Activated B cell treated with CpG ODN at 0.5 μM for 24 hours (primary cell): Measurements from ENCODE around the gene RAPGEF4. TPM values are rescaled to one million over a fixed set of nuclear protein-coding genes. Genes with fewer than 3 reads are reported as not detected.

Experiments
- ATAC-seq: fragments of 200-7000 bp; cut with Tn5 transposase; one replicate; pipeline ENCODE4 v1.10.0; 2021; ENCODE audit warnings: low read depth, mild to moderate bottlenecking, moderate library complexity
- CTCF ChIA-PET: fragments of 350-600 bp; sonication (Branson Sonifier 250); formaldehyde crosslinking; loops from one replicate; lab custom pipeline; 2021; ENCODE audit warnings: antibody characterized with exemption; lab: Charles Lee
- POLR2A ChIA-PET: fragments of 350-600 bp; sonication (Branson Sonifier 250); formaldehyde crosslinking; loops from one replicate; lab custom pipeline; 2021; ENCODE audit warnings: antibody characterized with exemption; lab: Charles Lee
- DNase-seq: peaks from one replicate; pipeline ENCODE4 v3.0.0; 2022
- H3K27ac Mint-ChIP-seq: one replicate; pipeline ENCODE4 v1.8.0; 2020; ENCODE audit warnings: mixed read lengths
- H3K27me3 Mint-ChIP-seq: one replicate; pipeline ENCODE4 v1.8.0; 2021; ENCODE audit warnings: mixed read lengths
- H3K36me3 Mint-ChIP-seq: one replicate; pipeline ENCODE4 v1.8.0; 2021; ENCODE audit warnings: low read depth, mixed read lengths
- H3K4me1 Mint-ChIP-seq: one replicate; pipeline ENCODE4 v1.8.0; 2021; ENCODE audit warnings: mixed read lengths
- H3K4me3 Mint-ChIP-seq: one replicate; pipeline ENCODE4 v1.8.0; 2020; ENCODE audit warnings: mild to moderate bottlenecking, mixed read lengths
- H3K9me3 Mint-ChIP-seq: one replicate; pipeline ENCODE4 v1.8.0; 2020; ENCODE audit warnings: mixed read lengths
- intact Hi-C: fragments of 100-400 bp; cut with micrococcal nuclease; formaldehyde crosslinking; loops from one replicate; pipeline ENCODE4 v1.15.1; 2024
- total RNA-seq: library from RNA; stranded (reverse); gene quantifications from 2 replicates; pipeline ENCODE4 v1.2.3, GENCODE V29; 2022
- TF ChIP-seq, protein P1 (sequence below): fragments of 200-600 bp; IDR thresholded peaks from one replicate; pipeline ENCODE4 v1.8.0; 2022; ENCODE audit warnings: antibody characterized with exemption, mild to moderate bottlenecking

Gene RAPGEF4
- total RNA-seq, 1 donor from 2014 or later: not detected

DNA sequence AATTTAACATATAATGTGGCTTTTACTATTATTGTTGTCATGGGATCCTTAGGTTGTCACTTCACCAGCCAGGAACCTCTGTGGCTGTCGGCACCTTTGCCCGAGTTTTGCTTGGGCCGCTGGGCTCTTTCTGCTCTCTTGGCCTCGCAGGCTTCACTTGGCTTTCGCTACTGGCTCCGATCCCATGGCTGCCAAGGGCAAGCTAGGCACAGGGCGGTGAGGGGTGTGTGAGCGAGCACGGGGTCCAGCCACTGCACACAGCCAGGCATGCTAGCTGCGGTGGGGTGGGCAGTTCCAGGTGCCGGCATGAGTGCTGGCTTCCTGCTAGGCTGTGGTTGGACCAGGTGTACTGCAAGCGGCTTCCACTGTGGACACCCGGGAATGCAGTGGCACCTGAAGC is 23.4 kb upstream of the RAPGEF4 start:
- Mint-ChIP-seq H3K4me3 (no peak overlapping the region), H3K27me3 (no peaks in the 10 kb centered on the region), H3K27ac (no peak overlapping the region), H3K4me1 (no peaks in the 10 kb centered on the region), H3K36me3 (no peaks in the 10 kb centered on the region), H3K9me3 (no peaks in the 10 kb centered on the region)
- ChIA-PET CTCF (no interaction called here), POLR2A (no interaction called here)
- DNase-seq (no peak), ATAC-seq (no peak)
- TF ChIP-seq, protein P1, sequence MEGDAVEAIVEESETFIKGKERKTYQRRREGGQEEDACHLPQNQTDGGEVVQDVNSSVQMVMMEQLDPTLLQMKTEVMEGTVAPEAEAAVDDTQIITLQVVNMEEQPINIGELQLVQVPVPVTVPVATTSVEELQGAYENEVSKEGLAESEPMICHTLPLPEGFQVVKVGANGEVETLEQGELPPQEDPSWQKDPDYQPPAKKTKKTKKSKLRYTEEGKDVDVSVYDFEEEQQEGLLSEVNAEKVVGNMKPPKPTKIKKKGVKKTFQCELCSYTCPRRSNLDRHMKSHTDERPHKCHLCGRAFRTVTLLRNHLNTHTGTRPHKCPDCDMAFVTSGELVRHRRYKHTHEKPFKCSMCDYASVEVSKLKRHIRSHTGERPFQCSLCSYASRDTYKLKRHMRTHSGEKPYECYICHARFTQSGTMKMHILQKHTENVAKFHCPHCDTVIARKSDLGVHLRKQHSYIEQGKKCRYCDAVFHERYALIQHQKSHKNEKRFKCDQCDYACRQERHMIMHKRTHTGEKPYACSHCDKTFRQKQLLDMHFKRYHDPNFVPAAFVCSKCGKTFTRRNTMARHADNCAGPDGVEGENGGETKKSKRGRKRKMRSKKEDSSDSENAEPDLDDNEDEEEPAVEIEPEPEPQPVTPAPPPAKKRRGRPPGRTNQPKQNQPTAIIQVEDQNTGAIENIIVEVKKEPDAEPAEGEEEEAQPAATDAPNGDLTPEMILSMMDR: no peak
- intact Hi-C loops: loop anchor here (10.0 kb wide), 1 partner anchor 117 kb away; no protein-coding TSS in a partner anchor

DNA sequence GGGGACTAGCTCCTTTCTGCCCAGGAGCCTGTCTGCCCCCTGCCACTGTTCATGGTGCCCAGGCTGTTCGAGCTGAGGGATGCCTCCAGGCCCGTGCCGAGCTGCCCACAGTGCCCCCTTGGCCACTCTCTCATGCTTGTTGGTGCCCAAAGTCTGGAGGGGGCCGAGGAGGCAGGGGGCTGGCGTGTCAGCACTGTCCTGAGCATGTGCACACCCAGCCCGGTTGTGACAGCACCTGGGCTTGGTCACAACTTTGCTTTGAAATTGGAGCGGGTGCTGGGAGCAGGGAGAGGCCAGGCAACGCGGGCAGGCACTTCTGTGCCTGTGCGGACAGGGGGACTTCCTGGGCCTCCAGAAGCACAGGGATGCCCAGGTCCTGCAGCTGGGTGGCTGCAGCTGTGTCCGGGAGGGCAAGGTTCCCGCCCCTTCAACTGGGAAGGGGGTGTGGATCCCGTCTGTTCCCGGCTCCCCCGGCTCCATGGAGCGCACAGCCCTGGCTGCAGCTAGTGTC is 22.2 kb upstream of the RAPGEF4 start:
- H3K27me3 Mint-ChIP-seq: no peaks in the 10 kb centered on the region
- POLR2A ChIA-PET: no interaction called here
- intact Hi-C loops: loop anchor here (10.0 kb wide), 1 partner anchor 119 kb away; no protein-coding TSS in a partner anchor

DNA sequence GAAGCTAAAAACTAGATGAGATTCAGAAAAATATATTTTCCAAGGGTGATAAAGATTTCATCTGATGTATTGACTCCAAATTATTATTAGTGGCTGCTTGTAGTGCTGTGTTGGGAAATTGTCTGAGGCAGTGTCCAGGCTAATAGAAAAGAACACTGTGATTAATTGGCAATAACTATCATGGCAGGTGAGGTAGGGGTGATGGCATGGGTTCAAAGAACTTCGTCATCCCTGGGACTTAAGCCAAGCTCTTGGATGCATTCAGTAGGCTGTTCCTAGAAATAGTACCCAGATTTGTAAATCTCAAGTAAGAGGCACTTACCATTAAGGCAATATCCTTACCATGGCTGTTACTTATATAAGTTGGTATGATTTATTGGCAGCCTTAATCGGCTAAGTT is 13.2 kb upstream of the RAPGEF4 start:
- Mint-ChIP-seq H3K9me3 (peaks cover 8% of the 10 kb centered on the region), H3K36me3 (no peaks in the 10 kb centered on the region), H3K27me3 (peaks cover 4% of the 10 kb centered on the region), H3K4me3 (no peak overlapping the region), H3K27ac (no peak overlapping the region), H3K4me1 (no peaks in the 10 kb centered on the region)
- intact Hi-C loops: no loop called here
- no peak for DNase-seq
- ChIA-PET CTCF (no interaction called here), POLR2A (no interaction called here)
- no peak for ATAC-seq
- TF ChIP-seq, protein P1: no peak

More for the DNA sequence above, 22.2 kb upstream of the RAPGEF4 start:
- TF ChIP-seq, protein P1: no peak
- Mint-ChIP-seq H3K36me3 (no peaks in the 10 kb centered on the region), H3K9me3 (no peaks in the 10 kb centered on the region), H3K4me3 (no peak overlapping the region), H3K27ac (no peak overlapping the region), H3K4me1 (no peaks in the 10 kb centered on the region)
- CTCF ChIA-PET: no interaction called here
- no peak for ATAC-seq
- no peak for DNase-seq

DNA sequence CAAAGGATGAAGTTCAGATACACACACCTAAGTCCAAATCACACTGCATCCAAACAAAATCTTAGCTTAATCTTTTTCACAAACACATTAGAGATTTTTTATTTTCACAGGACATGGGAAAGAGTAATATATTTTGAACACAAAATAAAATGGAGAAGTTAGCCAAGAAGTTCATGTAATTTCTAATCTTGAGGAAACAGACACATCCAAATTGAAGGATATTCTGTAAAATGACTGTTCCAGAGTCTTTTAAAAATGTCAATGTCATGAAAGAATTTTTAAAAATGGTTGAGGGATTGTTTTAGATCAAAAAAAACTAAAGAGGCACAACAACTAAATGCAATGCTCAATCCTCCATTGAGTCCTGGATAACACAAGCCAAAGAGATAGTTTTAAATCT is 12.4 kb upstream of the RAPGEF4 start:
- no peak overlapping the region for H3K27ac Mint-ChIP-seq
- no peaks in the 10 kb centered on the region for H3K4me1 Mint-ChIP-seq
- ChIA-PET CTCF (no interaction called here), POLR2A (no interaction called here)
- H3K4me3 Mint-ChIP-seq: no peak overlapping the region
- DNase-seq: no peak
- H3K9me3 Mint-ChIP-seq: peaks cover 8% of the 10 kb centered on the region
- TF ChIP-seq, protein P1: no peak
- intact Hi-C loops: no loop called here
- H3K36me3 Mint-ChIP-seq: no peaks in the 10 kb centered on the region
- peaks cover 4% of the 10 kb centered on the region for H3K27me3 Mint-ChIP-seq
- no peak for ATAC-seq

DNA sequence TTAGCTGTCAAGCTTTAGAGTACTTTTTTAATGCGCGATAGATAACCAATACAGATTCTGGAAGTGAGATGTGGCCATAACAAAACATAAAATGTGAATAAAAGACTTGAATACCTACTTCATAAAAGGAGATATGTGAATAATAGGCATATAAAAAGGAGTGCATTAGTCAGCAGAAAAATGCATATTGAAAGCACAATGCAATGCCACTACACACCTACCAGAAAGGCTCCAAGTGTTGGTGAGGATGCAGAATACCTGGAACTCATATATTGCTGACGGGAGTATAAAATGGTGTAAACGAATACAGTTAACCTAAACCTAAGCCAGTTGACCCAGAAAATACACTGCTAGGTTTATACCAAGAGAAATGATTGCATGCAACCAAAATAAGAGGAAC is 10.9 kb upstream of the RAPGEF4 start:
- no peaks in the 10 kb centered on the region for H3K4me1 Mint-ChIP-seq
- H3K27ac Mint-ChIP-seq: no peak overlapping the region
- POLR2A ChIA-PET: no interaction called here
- H3K4me3 Mint-ChIP-seq: no peak overlapping the region
- intact Hi-C loops: no loop called here
- no peak for DNase-seq
- TF ChIP-seq, protein P1: no peak
- H3K36me3 Mint-ChIP-seq: no peaks in the 10 kb centered on the region
- CTCF ChIA-PET: no interaction called here
- peaks cover 4% of the 10 kb centered on the region for H3K27me3 Mint-ChIP-seq
- peaks cover 4% of the 10 kb centered on the region for H3K9me3 Mint-ChIP-seq
- ATAC-seq: no peak
